ENCODE data around the gene SLC47A1.
"Not testable (repeated sequence)": the region's sequence is repeated elsewhere in the genome, so short reads cannot be mapped to it uniquely, and the experiment has no call there.

Gene SLC47A1, protein sequence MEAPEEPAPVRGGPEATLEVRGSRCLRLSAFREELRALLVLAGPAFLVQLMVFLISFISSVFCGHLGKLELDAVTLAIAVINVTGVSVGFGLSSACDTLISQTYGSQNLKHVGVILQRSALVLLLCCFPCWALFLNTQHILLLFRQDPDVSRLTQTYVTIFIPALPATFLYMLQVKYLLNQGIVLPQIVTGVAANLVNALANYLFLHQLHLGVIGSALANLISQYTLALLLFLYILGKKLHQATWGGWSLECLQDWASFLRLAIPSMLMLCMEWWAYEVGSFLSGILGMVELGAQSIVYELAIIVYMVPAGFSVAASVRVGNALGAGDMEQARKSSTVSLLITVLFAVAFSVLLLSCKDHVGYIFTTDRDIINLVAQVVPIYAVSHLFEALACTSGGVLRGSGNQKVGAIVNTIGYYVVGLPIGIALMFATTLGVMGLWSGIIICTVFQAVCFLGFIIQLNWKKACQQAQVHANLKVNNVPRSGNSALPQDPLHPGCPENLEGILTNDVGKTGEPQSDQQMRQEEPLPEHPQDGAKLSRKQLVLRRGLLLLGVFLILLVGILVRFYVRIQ

DNA sequence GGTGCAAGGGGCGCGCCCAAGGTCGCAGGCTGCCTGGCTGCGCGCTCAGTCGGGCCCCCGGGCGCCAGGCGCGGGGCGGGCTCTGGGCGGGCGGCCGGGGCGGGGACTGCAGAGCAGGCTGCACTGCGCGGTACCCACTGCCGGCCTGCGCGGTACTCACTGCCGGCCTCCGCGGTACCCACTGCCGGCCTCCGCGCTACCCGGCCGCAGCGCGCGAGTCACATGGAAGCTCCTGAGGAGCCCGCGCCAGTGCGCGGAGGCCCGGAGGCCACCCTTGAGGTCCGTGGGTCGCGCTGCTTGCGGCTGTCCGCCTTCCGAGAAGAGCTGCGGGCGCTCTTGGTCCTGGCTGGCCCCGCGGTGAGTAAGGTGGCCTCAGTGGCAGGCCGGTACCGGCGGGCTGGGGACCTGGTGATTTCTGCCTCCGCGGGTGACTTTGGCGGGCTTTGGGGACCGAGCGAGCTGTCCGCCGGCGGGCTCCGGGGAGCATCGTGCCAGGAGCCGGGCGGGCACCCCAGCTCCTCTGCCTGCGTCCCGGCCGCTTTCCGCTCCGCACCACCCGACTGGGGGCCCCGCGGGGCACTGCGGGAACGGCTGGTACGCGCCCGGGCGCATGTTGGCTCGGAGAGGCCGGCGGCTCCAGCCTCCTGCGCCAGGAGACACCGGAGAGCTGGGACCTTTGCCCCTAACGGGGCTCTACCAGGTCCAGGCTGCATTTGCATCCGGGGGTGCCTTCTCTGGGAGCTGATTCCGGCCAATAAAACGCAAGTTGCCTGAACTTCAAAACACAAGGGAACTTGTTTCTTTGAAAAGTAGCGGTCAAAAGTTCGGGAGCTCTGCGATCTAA is at the start of gene SLC47A1:
Gene SLC47A1 (plus strand): TSS at position 137 of the 844 bp plus-strand sequence. CDS start 86 bp downstream, at position 223.
- DNase-seq (ENCODE audit: low spot score): peak; percentile 50

DNA sequence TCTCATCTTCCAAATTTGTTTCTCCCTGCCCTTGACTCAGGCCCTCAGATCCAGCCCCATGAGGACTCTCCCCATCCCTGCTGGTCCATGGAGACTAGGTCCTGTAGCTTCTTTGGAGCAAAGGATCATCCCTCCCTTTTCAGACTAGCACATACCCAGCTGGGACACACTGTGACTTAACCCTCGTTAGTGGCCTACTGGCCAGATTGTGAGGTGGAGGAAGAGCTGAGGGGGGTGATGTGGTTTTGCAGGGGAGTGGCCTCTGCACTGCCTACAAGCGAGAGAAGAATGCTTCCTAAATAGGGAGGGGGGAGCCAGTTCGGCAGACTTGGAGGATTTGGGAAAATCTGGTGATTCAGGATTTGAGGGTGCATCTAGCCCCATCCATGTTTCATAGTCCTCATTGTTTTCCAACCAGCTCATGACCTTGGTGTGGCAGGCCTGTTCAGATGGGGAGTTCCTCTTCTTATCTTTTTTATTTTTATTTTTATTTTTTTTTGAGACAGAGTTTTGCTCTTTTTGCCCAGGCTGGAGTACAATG is 47.8 kb upstream of the SLC47A1 start:
- no peak for DNase-seq (ENCODE audit: low spot score)

DNA sequence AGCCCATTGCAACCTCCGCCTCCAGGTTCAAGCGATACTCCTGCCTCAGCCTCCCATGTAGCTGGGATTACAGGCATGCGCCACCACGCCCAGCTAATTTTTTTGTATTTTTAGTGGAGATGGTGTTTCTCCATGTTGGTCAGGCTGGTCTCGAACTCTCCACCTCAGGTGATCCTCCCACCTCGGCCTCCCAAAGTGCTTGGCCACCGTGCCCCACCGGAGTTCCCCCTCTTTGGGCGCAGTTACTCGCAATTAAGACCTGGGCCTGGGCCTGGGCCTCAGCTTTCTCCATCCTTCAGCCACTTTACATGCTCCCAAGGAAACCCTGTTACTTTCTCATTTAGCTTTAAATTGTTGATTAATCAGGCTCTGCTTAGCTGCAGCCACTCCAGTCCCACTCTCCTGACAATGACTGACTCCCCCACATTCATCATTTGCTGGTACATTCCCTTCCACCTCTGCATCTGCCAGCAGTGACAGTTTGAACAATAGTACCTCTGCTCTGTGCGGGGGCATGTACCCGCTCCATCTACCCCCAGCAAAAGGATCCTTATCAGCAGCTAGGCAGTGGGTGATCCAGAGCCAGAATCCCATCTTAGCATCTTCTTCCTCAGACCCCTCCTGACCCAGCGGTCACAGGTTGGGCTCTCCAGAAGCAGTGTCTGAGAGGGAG is 47.2 kb upstream of the SLC47A1 start:
- no peak for DNase-seq (ENCODE audit: low spot score)

DNA sequence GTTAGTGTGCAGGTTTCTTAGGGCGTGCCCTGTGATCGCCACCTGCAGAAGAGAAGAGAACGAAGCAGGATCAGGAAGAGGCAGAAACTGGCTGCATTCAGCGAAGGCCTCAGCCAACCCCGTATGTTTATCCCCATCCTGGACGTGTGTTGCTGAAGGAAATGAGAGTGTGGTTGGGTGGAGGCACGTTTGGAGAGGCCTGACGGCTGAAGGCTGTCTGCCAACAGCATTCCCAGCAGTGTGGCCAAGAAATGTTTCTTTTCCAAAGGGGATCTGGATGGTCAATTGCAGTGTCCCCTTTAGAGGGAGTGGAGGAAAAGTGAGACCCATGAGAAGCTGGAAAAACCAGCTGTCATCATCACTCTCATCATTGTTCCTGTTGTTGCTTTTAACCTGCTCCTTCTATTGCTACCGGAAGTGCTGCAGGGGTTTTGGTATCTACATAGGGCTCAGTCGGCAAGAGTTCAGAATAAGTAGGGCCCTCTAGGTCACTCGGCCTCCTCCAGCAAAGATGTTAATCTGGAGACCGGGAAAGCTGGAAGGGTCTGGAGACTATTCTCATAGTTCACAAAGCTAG is 46.5 kb upstream of the SLC47A1 start:
- no peak for DNase-seq (ENCODE audit: low spot score)

DNA sequence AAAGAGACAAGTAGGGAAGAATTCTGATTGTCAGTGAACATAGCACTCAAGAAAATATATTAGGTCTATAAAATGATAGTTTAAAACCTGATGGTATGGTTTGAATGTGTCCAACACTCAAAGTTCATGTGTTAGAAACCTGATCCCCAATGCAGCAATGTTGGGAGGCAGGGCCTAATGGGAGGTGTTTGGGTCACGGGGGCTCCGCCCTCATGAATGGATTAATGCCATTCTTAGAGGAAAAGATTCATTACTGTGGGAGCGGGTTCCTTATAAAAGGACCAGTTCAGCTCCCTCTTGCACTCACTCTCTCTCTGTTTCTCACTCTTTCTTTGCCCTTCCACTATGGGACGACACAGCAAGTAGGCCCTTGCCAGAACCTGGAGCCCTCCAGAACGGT is 41.5 kb upstream of the SLC47A1 start:
- no peak for DNase-seq (ENCODE audit: low spot score)

DNA sequence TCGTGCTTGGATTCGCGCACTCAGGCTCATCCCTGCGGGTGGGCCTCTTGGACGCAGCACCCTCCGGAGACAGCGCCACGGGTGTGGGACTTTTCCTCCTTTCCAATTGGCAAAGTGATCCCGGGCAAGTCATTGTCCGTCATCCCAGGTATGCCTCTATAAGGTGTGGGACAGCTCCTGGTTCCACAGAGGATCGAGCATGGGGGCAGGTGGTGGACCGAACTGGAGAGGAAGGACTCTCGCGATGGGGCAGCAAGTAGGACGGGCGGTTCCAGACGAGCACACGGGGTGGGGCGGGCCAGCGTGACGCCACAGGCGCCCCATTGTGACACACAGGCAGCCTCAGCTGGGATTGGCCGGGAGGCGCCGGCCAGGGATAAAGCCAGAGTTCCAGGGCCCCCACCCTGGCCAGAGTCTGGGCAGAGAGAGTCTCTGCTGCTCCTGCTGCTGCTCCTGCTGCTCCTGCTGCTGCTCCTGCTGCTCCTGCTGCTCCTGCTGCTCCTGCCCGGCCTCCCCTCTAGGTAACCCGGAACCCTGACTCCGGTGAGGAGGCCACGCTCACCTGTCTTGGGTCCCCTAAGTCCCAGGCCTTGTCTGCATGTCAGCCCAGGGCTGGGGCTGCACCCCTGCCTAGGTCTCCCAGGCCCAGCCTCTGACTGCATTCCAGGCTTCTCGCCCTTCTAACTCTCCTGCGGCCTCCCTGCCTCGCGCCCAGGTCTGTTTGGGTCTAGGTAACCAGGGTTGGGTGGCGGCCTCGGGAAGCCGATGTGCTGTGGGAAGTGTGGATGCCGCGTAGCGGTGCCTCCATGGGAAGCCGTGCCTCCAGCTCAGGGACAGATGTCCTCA is 38.5 kb upstream of the SLC47A1 start:
- no peak for DNase-seq (ENCODE audit: low spot score)

DNA sequence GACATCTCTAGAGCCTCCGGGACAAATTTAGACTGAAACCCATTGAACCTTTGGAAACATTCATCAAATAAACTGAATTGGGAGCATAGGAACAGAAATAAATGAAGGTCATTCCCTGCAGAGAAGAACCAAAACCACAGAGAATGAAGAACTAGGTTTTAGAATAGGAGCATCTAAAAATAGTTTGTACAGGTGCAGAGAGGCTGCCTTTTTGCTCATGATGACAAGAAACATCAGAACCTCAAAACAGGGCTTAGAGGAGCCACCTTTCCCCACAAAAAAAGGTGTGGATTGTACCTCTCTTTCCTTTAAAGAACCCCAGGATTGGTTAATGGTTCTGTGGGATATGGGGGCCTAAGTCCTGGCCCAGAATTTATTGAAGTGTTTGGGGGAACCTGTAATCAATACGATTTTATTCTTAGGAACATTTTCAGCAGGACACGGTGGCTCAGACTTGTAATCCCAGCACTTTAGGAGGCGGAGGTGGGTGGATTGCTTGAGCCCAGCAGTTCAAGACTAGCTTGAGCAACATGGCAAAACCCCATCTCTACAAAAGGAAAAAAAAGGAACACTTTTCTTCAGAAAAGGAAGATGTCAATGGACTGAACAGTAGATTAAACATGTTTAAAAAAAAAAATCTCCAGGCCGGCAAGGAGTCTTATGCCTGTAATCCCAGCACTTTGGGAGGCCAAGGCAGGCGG is 37.7 kb upstream of the SLC47A1 start:
- DNase-seq (ENCODE audit: low spot score): no peak

DNA sequence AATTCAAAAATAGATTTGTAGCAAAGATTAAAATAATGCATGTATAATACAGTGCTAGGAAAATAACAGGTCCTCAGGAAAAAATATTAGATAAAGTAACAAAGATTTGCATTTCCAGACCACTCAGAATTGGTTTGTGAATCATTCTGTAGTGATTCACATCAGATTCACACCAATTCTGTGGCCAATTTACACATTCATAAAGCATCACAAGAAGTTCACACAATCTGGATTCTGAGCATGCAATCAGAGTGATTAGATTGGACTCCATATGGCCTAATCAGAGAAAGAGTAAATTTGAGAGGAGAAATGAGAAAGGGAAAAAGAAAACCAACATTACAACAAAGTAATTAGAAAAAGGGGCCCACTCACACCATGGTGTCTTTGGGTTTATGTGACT is 36.0 kb upstream of the SLC47A1 start:
- DNase-seq (ENCODE audit: low spot score): no peak

DNA sequence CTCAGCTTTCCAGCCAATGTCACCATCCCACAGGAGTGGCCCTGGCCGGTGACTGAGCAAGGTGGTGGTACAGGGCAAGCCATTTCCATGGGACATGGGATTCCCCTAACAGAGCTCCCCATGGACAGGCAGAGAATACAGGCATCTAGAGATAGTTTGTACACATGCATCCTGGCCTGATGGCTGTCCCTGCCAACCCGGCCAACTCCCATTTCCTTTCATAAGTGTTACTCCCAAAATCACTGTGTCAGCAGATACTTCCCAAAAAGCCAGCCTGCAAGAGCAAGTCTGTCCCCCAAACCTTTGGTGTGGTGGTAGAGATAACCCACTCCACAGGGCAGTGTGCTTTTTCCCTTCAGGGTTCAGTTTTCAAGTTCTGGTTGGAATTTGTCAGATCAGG is 32.4 kb upstream of the SLC47A1 start:
- DNase-seq (ENCODE audit: low spot score): no peak

DNA sequence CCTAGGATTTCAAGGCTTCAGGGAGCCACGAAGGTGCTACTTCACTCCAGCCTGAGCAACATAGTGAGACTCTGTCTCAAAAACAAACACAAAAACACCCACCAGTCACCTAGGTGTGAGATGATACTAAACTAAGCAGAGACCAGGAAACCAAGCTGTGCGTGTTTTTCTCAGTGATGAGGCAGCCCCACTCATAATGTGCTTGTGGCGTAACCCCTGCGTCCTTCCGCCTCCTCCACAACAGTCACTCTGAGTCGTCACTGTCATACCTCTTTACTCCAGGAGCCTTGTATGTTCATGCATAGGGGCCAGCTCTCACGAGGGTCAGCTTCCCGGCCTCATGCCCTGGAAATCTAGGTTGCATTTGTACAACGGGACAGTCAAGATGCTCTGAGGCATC is 31.1 kb upstream of the SLC47A1 start:
- DNase-seq (ENCODE audit: low spot score): no peak

DNA sequence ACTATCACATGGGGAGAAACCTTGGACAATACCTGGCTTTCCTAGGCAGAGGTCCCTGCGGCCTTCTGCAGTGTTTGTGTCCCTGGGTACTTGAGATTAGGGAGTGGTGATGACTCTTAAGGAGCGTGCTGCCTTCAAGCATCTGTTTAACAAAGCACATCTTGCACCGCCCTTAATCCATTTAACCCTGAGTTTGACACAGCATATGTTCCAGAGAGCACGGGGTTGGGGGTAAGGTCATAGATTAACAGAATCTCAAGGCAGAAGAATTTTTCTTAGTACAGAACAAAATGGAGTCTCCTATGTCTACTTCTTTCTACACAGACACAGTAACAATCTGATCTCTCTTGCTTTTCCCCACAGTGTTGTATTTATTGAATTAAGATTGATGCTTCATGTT is 28.1 kb upstream of the SLC47A1 start:
- not testable (repeated sequence) for DNase-seq (ENCODE audit: low spot score)

DNA sequence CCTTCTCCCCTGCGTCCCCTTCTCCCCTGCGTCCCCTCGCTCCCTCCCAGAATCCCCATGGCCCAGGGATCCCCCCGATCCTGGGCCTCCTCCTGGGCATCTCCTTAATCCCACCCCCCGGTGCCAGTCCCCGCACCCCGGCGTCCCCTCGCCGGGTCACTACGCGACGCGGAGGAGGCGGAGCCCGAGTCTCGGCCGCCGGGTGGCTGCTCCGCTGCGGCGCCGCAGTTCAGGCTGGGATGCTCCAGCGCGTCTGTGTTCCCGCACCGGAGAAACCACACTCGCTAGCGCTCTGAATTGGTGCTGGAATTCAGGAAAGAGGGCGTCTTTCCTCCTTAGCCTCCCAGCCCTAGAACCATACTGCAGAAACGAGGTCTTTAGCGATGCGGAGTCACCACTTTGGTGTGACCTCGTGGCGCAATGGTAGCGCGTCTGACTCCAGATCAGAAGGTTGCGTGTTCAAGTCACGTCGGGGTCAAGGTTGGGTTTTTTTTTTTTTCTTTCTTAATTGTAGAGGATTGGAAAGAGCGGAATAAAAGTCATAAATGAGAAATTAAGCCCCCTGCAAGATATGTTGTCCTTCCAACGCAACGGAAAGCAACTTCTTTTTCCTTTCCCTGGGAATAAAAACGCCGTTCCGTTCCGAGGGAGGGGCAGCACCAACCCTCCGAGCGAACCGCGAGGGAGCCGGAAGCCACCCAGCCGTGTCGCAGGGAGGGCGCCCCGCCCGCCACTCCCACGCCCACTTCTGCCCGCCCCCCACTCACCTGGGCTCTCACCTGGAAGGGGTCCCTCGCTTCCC is 25.7 kb upstream of the SLC47A1 start:
- DNase-seq (ENCODE audit: low spot score): peak; percentile 91

DNA sequence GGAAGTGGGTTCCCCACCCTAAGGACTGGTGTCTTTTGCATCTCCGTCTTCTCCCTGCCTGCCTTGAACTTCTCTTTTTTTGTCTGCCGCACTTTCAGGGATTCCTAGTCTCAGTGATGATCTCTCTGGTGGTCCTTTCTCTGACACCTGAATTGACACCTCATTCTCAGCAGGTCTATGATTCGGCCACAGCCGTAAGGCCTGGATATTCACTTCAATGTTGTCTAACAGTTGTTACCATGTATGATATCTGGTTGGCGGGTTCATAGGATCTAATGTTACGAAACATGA is 25.1 kb upstream of the SLC47A1 start:
- no peak for DNase-seq (ENCODE audit: low spot score)

DNA sequence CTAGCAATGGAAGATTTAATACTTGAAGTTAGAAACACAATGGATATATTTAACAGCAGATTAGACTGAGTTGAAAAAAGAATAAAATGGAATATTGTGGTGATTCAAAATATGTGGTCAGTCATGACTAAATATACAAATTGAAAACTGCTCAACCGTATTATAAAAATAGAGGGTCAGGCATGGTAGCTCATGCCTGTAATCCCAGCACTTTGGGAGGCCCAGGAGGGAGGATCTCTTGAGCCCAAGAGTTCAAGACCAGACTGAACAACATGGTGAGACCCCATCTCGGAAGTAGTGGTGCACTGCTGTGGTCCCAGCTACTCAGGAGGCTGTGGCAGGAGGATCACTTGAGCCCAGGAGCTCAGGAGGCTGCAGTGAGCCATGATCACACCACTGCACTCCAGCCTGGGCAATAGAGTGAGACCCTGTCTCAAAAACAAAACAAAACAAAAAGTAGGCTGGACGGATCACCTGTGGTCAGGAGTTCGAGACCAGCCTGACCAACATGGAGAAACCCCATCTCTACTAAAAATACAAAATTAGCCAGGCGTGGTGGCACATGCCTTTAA is 24.3 kb upstream of the SLC47A1 start:
- DNase-seq (ENCODE audit: low spot score): not testable (repeated sequence)

DNA sequence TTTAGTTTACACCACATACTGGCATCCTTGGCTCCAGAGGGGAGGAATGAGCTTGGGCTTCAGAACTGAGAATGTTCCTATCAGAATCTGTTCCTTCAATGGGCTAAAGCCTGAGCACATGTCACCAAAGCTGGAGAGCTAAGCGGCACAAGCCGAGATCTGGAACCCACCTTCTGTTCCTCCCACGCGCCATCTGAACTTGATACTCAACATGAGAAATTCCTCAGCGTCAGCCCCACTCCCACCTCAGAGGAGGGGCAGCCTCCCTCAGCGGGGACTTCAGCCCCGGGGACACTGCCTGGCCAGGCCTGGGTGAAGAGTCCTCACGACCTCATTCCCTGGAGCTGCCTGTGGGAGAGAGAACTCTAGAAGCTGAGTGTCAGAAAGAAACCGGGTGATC is 22.8 kb upstream of the SLC47A1 start:
- DNase-seq (ENCODE audit: low spot score): no peak

DNA sequence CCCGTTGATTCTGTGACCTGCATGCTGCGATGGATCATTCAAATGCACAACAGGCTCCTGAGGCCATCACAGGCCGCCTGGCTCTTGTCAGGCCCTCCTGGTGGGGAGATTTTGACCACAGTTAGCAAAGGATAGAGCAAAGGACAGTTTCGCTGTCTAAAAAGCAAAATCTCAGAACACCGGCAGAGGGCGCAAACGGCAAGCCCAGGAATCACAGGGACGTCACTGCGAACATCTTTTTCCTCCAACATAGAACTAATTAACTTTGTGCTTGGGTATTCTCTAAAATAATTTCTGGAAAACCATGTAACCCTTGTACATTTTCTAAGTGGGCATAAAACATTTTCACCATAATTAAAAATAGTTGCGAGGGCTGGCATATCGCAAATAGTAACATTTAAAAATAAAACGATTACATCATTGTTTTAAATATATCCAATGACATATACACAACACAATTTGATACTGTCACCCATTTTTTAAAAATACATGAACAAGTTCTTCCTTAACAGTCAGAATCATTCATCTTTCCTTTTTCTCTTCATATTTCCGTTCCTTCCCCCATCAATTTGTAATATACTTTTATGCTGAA is 19.7 kb upstream of the SLC47A1 start:
- DNase-seq (ENCODE audit: low spot score): peak; percentile 65

DNA sequence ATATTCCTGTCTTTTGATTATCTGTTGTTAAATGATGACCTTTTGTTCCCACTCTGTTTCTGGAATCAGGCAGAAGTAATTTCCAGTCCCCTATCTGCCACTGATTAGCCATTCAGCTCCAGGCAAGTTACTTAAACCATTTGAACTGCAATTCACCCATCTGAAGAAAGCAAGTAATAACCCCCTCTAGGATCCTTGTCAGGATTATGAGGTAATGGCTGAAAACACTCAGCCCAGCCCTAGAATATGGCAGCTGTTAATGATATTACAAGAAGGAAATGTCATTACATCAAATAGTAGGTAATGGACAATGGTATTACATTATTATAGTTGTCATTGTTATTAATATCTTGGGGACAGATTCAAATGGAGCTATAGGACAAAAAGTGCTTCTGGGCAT is 16.0 kb upstream of the SLC47A1 start:
- no peak for DNase-seq (ENCODE audit: low spot score)

DNA sequence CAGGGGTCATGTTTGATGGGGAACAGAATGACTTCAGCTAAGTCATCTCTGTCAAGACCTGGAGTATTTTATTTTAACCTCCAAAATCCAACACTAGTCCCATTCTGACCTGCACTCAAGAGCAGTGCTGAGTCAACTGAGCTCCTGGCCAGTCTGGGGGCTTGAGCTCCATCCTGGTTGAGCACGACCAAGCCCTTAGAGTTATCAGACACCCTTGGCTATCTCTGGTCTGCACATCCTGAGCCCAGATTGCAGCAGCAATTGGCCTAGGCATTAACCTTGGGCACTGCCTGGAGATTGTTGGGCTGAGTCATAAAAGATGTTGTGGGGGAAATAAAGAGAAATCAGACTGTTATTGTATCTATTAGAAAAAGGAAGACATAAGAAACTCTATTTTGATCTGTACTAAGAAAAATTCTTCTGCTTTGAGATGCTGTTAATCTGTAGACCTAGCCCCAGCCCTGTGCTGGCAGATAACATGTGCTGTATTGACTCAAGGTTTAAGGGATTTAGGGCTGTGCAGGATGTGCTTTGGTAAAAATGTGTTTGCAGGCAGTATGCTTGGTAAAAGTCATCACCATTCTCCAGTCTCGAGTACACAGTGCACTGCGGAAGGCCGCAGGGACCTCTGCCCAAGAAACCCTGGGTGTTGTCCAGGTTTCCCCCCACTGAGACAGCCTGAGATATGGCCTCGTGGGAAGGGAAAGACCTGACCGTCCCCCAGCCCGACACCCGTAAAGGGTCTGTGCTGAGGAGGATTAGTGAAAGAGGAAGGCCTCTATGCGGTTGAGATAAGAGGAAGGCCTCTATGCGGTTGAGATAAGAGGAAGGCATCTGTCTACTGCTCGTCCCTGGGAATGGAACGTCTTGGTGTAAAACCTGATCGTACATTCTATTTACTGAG is 14.0 kb upstream of the SLC47A1 start:
- not testable (repeated sequence) for DNase-seq (ENCODE audit: low spot score)

Measured in AG08395 (cell line).